HT1080 (cell line): ENCODE data around the gene C12orf43. TPM values are rescaled to one million over a fixed set of nuclear protein-coding genes. Genes with fewer than 3 reads are reported as not detected.
A peak's percentile ranks its signal among the peaks of the same experiment; 100 is the strongest.

Experiments
- DNase-seq: peaks from one replicate; pipeline ENCODE4 v3.0.0-alpha.2; 2015; ENCODE audit warnings: low read depth
- total RNA-seq: library from RNA; depleted of rRNA; stranded (reverse); fragments of >200 nt; shearing (Covaris generic); gene quantifications from 2 replicates; pipeline ENCODE4 v1.2.3, GENCODE V29; 2014

C12orf43 gene
- total RNA-seq, 1 experiment from 2014 or later = 35.8 TPM

GRCh38 chr12:120979220-120979861, 36.9 kb downstream of the C12orf43 start:
- no peak for DNase-seq

DNA sequence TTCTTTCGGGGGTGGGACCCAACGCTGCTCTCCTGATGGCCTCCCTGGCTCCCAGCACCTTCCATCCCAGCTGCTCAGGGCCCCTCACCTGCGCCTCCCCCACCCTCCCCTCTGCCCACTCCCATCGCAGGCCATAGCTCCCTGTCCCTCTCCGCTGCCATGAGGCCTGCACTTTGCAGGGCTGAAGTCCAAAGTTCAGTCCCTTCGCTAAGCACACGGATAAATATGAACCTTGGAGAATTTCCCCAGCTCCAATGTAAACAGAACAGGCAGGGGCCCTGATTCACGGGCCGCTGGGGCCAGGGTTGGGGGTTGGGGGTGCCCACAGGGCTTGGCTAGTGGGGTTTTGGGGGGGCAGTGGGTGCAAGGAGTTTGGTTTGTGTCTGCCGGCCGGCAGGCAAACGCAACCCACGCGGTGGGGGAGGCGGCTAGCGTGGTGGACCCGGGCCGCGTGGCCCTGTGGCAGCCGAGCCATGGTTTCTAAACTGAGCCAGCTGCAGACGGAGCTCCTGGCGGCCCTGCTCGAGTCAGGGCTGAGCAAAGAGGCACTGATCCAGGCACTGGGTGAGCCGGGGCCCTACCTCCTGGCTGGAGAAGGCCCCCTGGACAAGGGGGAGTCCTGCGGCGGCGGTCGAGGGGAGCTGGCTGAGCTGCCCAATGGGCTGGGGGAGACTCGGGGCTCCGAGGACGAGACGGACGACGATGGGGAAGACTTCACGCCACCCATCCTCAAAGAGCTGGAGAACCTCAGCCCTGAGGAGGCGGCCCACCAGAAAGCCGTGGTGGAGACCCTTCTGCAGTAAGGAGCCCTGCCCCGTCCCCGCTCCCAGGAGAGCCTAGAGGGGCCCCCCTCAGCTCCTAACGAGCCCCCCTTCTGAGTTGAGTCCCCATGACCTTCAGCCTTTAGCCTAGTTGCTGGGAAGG, 37.7 kb downstream of the C12orf43 start, which contains the start of gene HNF1A:
TSS of gene HNF1A (plus strand) at position 248 of the 924 bp plus-strand sequence. CDS start at position 474, 226 bp downstream.
- DNase-seq = no peak

- no peak for DNase-seq
Observed at GRCh38 chr12:120977531-120978295, 38.6 kb downstream of the C12orf43 start.

- peak; percentile 10 for DNase-seq
Observed at GRCh38 chr12:120972870-120973543, 43.3 kb downstream of the C12orf43 start.

DNA sequence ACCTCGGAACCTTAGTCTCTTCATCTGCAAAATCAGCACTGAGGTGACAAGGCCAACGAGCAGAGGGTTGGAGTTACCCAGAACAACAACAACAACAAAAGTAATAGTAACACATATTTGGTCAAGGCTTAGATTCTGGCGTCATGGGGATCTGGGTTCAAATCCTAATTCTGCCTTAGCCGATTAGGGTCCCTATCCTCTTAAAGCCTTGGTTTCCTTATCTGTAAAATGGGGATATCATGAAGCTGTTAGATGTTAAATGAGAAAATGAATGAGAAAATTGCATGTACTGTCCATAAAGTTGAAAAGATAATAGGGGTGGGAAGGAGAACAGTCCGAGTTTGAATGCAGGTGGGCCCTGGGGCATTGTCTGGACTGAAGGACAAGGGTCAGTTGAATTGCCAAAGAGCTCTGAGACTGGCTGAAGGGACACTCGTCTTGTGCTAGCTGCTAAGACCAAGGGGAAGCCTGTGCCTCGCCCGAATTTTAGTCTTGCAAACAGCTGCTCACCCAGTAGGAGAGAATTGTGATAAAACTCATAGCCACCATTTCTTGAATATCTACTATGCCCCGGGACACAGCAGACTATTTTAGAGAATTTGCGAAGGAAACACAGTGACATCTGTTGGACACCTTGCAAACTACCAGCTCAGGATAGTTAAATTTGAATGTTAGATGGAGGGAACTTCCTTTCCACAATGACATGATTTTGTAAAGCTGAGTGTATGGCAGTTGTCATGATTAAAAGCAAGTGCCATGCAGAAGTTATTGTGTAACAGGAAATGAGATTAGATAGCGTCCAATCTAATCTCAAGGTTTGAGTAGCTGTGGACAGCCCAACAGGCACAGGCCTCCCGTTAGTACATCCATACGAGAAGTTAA, 44.7 kb downstream of the C12orf43 start:
- DNase-seq = peak; percentile 58

- no peak for DNase-seq
Observed at GRCh38 chr12:120970310-120970709, 46.0 kb downstream of the C12orf43 start.

DNA sequence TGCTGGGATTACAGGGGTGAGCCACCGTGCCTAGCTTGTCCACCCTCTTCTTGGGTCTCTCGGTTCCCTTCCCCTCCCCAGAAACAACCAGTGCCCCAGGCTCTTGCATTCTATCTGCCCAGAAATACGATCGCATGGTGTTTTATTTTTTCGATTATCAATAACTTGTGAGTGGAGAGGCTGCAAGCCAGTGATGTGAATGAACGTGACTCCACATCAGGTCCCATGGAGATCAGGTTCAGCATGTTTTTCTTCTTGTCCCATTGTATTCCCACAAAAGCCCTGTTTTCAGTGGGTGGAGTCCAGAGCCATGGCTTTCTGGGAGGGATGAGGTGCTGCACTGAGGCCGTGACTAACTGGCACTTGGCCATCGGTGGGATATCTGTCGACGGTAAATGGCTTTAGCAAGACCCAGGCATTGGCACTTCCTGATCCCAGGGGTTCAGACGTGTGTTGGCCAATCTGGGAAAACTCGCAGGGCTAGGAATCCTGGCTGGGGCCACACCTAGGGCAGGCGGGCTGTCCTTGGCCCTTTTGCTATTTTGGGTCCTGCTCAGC, 50.7 kb downstream of the C12orf43 start:
- DNase-seq = no peak

DNA sequence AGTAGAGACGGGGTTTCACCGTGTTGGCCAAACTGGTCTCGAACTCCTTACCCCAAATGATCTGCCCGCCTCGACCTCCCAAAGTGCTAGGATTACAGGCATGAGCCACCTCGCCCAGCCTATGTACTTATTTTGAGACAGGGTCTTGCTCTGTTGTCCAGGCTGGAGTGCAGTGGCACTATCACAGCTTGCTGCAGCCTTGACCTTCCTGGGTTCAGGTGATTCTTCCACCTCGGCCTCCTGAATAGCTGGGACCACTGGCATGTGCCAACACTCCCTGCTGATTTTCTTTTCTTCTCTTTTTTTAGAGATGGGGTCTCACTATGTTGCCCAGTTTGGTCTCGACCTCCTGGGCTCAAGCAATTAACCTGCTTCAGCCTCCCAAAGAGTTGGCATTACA, 52.0 kb downstream of the C12orf43 start:
- DNase-seq = no peak

GRCh38 chr12:120962532-120963020, 53.7 kb downstream of the C12orf43 start:
- DNase-seq = peak; percentile 38

DNA sequence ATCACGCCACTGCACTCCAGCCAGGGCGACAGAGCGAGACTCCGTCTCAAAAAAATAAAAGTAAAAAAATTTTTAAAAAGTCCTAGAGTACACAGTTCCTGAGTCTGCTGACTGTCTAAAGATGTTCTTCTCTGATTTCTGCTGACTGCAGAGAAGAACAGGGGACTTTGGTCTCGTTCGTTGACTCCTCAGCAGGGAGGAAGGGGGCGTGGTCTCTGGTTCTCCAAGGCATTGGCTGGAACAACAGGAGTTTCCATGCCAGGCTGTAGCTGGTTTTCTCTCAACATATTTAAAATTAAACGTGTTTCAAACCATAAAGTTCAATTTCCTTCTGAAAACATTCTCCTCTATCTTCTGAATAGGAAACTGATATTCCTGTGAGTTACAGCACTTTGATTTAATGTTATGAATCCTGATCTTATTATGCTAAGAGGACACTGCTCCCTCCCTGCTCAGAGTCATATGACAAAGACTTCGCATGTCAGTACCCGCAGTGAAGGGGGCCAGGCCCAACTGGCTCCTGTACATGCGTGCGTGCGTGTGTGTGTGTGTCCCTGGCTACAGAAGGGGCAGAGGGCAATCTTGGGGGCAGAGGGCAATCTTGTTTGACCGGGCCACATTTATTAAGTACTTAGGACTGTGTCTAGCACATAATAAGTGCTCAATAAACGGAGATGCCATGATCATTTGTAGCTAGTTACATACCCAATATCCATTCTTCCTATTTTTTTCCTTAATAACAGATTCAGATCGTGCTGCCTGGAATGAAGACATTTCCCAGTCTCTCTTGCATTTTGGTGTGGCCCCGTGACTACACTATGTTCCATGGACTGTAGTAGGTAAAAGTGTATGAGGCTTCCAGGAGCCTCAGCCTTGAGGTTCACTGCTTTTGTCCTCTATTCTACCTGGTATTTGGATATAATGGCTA, 54.4 kb downstream of the C12orf43 start:
- no peak for DNase-seq

- no peak for DNase-seq
Observed at GRCh38 chr12:120960657-120961056, 55.6 kb downstream of the C12orf43 start.

DNA sequence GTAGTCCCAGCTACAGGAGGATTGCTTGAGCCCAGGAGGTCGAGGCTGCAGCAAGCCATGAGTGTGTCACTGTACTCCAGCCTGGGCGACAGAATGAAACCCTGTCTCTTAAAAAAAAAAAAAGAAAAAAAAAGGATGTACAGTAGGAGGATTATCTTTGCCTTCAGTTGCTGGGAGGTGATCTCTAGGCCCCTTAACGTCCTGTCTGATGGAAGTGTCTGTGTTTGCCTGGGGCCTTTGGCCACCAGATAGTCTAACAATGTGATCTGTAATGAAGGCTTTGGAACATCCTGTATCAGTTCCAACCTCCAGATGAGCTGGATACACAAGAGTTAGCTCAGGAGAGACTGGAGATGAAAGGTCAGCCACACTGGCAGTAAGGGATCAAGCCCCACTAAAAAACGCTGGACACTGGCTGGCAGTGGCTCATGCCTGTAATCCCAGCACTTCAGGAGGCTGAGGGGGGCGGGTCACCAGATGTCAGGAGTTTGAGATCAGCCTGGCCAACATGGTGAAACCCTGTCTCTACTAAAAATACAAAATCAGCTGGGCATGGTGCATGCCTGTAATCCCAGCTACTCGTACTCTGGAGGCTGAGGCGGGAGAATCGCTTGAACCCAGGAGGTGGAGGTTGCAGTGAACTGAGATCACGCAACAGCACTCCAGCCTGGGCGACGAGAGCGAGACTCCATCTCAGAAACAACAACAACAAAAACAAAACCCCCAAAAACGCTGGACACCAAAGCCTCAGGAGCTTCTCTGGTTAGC, 57.0 kb downstream of the C12orf43 start:
- no peak for DNase-seq

- DNase-seq = no peak
Observed at GRCh38 chr12:120956579-120957300, 59.5 kb downstream of the C12orf43 start.

GRCh38 chr12:120955232-120955631, 61.1 kb downstream of the C12orf43 start:
- no peak for DNase-seq

DNA sequence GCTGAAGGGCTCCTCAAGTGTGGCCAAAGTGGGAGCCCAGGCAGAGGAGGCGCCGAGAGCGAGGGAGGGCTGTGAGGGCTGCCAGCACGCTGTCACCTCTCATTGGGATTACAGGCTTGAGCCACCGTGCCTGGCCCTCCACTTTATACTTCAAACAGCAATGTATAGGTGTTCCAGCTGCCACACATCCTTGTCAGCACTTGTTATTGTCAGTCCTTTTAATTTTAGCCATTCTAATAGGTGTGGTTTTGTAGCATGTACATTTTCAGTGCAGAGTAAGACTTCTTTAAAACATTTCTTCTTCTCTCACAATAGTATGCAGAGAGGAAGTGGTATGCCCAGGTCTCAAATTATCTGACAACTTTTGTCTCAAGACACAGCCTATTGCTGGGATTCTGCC, 65.5 kb downstream of the C12orf43 start:
- DNase-seq = no peak
